ENCODE data around the gene MDM4.
A peak's percentile ranks its signal among the peaks of the same experiment; 100 is the strongest.
"Not testable (repeated sequence)": the region's sequence is repeated elsewhere in the genome, so short reads cannot be mapped to it uniquely, and the experiment has no call there.

The MDM4 gene

GRCh38 chr1:204563780-204564179 lies 47.6 kb downstream of the MDM4 start:
- no peak for FAIRE-seq

GRCh38 chr1:204564835-204565234 lies 48.6 kb downstream of the MDM4 start:
- FAIRE-seq = no peak

- FAIRE-seq = peak; percentile 90
Observed at GRCh38 chr1:204565617-204566582, 49.7 kb downstream of the MDM4 start.

- no peak for FAIRE-seq
Observed at GRCh38 chr1:204566583-204566955, 50.4 kb downstream of the MDM4 start.

GRCh38 chr1:204567071-204567470 lies 50.9 kb downstream of the MDM4 start:
- no peak for FAIRE-seq

GRCh38 chr1:204568576-204569315 lies 52.5 kb downstream of the MDM4 start:
- FAIRE-seq = no peak

GRCh38 chr1:204569478-204569877 lies 53.3 kb downstream of the MDM4 start:
- no peak for FAIRE-seq

GRCh38 chr1:204570021-204570420 lies 53.8 kb downstream of the MDM4 start:
- FAIRE-seq = not testable (repeated sequence)

- no peak for FAIRE-seq
Observed at GRCh38 chr1:204571128-204571527, 54.9 kb downstream of the MDM4 start.

- FAIRE-seq = no peak
Observed at GRCh38 chr1:204571631-204572030, 55.4 kb downstream of the MDM4 start.

- no peak for FAIRE-seq
Observed at GRCh38 chr1:204572923-204573922, 57.0 kb downstream of the MDM4 start.

GRCh38 chr1:204574016-204574864 lies 58.0 kb downstream of the MDM4 start:
- FAIRE-seq = no peak

GRCh38 chr1:204574865-204575163 lies 58.6 kb downstream of the MDM4 start:
- no peak for FAIRE-seq

- no peak for FAIRE-seq
Observed at GRCh38 chr1:204575221-204576190, 59.3 kb downstream of the MDM4 start.

- FAIRE-seq = no peak
Observed at GRCh38 chr1:204576422-204576821, 60.2 kb downstream of the MDM4 start.

GRCh38 chr1:204577794-204578478 lies 61.7 kb downstream of the MDM4 start:
- no peak for FAIRE-seq

GRCh38 chr1:204578867-204579664 lies 62.9 kb downstream of the MDM4 start:
- no peak for FAIRE-seq

GRCh38 chr1:204579681-204580080 lies 63.5 kb downstream of the MDM4 start:
- FAIRE-seq = no peak

GRCh38 chr1:204580862-204581261 lies 64.7 kb downstream of the MDM4 start:
- FAIRE-seq = no peak

Measured in TTC549 (cell line).